NCI-H1105 treated with DMSO at 0.1 percent for 48 hours (cell line): ENCODE results near the gene SF3B3.

ENCODE experiments used
- DNase-seq: peaks from one replicate; lab custom pipeline; 2025; lab: John Stamatoyannopoulos, UW

The SF3B3 gene

GRCh38 chr16:70590722-70591415 is 67.3 kb downstream of the SF3B3 start:
- DNase-seq, result no peak

GRCh38 chr16:70591615-70592014 is 68.0 kb downstream of the SF3B3 start:
- DNase-seq, result no peak

GRCh38 chr16:70592106-70592571 is 68.5 kb downstream of the SF3B3 start:
- no peak for DNase-seq

- no peak for DNase-seq
These were observed 69.9 kb downstream of the SF3B3 start for GRCh38 chr16:70593544-70593943.

- DNase-seq, result no peak
These were observed 71.0 kb downstream of the SF3B3 start for GRCh38 chr16:70594569-70594968.

- no peak for DNase-seq
These were observed 73.7 kb downstream of the SF3B3 start for GRCh38 chr16:70597135-70597835.

GRCh38 chr16:70598937-70599503 is 75.4 kb downstream of the SF3B3 start:
- DNase-seq, result no peak

- DNase-seq, result no peak
These were observed 77.1 kb downstream of the SF3B3 start for GRCh38 chr16:70600730-70601129.

- no peak for DNase-seq
These were observed 78.3 kb downstream of the SF3B3 start for GRCh38 chr16:70601576-70602575.

GRCh38 chr16:70602831-70603230 is 79.2 kb downstream of the SF3B3 start:
- no peak for DNase-seq

GRCh38 chr16:70604407-70605282 is 81.0 kb downstream of the SF3B3 start:
- no peak for DNase-seq

- no peak for DNase-seq
These were observed 81.7 kb downstream of the SF3B3 start for GRCh38 chr16:70605283-70605657.

GRCh38 chr16:70608521-70608920 is 84.9 kb downstream of the SF3B3 start:
- DNase-seq, result no peak

- DNase-seq, result no peak
These were observed 86.9 kb downstream of the SF3B3 start for GRCh38 chr16:70610273-70611223.

GRCh38 chr16:70611224-70611598 is 87.6 kb downstream of the SF3B3 start:
- no peak for DNase-seq

- DNase-seq, result no peak
These were observed 88.2 kb downstream of the SF3B3 start for GRCh38 chr16:70611785-70612303.

GRCh38 chr16:70612931-70613330 is 89.3 kb downstream of the SF3B3 start:
- no peak for DNase-seq

GRCh38 chr16:70614208-70614951 is 90.8 kb downstream of the SF3B3 start:
- DNase-seq, result no peak

GRCh38 chr16:70615945-70616344 is 92.3 kb downstream of the SF3B3 start:
- no peak for DNase-seq
